IPS DF 6.9 (cell line): ENCODE measurements around the gene SLC28A1.

ENCODE experiments used
- DNase-seq: peaks from one replicate; pipeline ENCODE4 v3.0.0-alpha.2; 2013; ENCODE audit warnings: low read depth, low spot score
- H3K27ac ChIP-seq: one replicate; pipeline ENCODE4 v1.5.1; 2013; ENCODE audit warnings: low read length, control low read depth
- H3K27me3 ChIP-seq: 2 replicates; pipeline ENCODE4 v1.6.1; 2013; ENCODE audit warnings: mild to moderate bottlenecking, low read length; ENCODE audit not compliant: control insufficient read depth, insufficient read depth
- H3K36me3 ChIP-seq: 2 replicates; pipeline ENCODE4 v1.6.1; 2013; ENCODE audit warnings: low read length; ENCODE audit not compliant: control insufficient read depth, insufficient read depth
- H3K4me1 ChIP-seq: 2 replicates; pipeline ENCODE4 v1.6.1; 2013; ENCODE audit warnings: low read length; ENCODE audit not compliant: control insufficient read depth, insufficient read depth
- H3K4me3 ChIP-seq: 2 replicates; pipeline ENCODE4 v1.5.1; 2013; ENCODE audit warnings: mild to moderate bottlenecking, low read length
- H3K9me3 ChIP-seq: 2 replicates; pipeline ENCODE4 v1.6.1; 2013; ENCODE audit warnings: low read length, inconsistent platforms; ENCODE audit not compliant: control insufficient read depth, insufficient read depth
- WGBS: extraction: QIAGEN DNeasy Blood & Tissue Kit; methylation state at CpG from one replicate; pipeline ENCODE4 v1.1.7; 2013; ENCODE audit warnings: mixed read lengths, missing lambda C conversion rate; ENCODE audit not compliant: insufficient read length, insufficient coverage; 5-methylcytosine and 5-hydroxymethylcytosine counted together

SLC28A1 gene

DNA sequence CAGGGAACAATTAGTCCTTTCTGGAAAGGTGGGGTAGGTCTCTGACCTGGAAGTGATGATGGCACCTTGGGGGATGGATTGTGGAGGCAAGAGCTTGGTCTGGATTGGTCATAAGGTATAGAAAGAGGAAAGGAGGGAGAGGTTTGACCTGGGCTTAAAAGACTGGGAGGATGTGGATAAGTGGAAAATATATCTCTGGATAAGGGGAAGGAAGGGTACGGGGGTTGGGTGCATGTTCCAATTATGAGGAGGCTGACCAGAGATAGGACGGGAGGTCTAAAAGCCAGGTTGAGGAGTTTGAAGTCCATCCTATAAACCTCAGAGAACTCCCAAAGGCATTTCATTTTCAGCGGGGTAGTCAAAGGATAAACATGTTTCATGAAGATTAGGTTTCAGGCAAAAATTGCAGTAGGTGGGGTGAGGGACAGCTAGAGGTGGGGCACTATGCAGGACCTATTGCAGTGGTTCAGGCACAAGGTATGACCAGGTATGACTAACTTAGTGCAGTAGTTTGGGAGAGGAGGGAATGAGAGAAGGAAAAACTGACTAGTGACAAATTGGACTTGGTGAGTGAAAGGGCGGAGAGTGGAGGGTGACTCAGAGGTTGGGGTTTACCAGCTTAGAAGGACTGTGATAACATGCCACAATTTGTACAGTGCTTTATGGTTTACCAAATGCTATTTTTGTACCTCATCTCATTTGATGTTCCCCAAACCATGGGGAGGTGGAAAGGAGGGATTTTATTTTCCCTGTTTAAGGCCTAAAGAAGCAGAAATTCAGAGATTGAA lies 107.9 kb downstream of the SLC28A1 start:
- Histone ChIP-seq H3K27me3 (no peaks in the 10 kb centered on the region), H3K4me1 (no peaks in the 10 kb centered on the region), H3K36me3 (no peaks in the 10 kb centered on the region), H3K27ac (no peak overlapping the region), H3K4me3 (no peak overlapping the region), H3K9me3 (no peaks in the 10 kb centered on the region)
- no peak for DNase-seq
- no CpG with 5 or more reads among the region's 4 CpGs for WGBS
